SIG-M5 treated with dmso at 0.1 percent for 504 hours (cell line): Measurements from ENCODE around the gene COPZ2.
"Not testable (repeated sequence)": the region's sequence is repeated elsewhere in the genome, so short reads cannot be mapped to it uniquely, and the experiment has no call there.

ENCODE experiments used
- DNase-seq: peaks from one replicate; lab custom pipeline; 2025; ENCODE audit not compliant: unreplicated experiment; lab: John Stamatoyannopoulos, UW

Gene COPZ2

DNA sequence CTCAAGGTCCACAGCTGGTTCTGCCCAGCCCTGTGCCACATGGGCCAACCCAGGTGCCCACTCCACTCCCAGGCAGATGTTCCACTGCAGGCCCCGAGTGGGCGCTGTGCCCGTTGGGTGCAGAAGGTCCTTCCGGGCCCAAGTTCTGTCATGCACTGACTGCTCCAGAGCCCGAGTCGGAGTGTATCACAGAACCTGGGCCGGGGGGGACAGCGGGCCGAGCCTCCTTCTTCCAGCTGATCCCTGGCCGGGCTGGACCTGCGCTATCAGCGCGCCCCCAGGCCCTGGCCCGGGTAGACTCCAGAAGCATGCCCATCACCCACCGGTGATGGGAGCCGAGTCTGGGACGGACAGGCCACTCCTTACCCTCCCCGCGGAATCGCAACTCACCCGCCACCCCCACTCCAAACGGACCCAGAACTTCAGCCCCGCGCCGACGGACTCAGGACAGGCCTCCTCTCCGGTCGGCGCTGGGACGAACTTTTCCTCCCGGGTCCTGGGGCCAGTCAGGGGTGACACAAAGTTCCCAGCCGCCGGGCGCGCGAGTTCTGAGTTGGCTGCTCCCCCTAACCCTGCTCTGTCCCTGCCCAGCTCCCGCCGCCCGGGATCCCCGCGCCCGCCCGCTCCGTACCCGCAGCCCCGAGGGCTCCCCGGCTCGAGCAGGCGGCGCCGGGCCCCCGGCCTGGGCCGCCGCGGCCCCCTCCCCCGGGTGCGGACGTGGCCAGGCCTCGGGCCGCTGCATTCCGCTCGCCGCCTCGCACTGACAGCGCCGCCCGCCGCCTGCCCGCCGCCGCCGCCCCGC is at the start of gene COPZ2:
TSS of gene COPZ2 (minus strand) at position 762 of the 802 bp plus-strand sequence. CDS start at position 742, 20 bp downstream.
- peak; percentile 45 for DNase-seq

GRCh38 chr17:48084932-48085331 is 47.3 kb upstream of the COPZ2 start:
- DNase-seq = no peak

DNA sequence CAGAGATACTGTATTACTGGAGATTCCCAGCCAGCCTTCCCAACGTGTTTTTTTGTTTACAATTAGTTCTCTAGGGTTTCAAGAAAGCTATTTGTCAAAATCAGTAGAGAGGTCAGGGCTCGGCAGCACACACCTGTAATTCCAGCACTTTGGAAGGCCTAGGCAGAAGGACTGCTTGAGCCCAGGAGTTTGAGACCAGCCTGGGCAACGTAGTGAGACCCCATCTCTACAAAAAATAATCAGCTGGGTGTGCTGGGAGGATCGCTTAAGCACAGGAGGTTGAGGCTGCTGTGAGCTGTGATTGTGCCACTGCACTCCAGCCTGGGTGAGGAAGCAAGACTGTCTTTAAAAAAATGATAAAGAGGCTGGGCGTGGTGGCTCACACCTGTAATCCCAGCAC is 44.3 kb upstream of the COPZ2 start:
- DNase-seq = no peak

DNA sequence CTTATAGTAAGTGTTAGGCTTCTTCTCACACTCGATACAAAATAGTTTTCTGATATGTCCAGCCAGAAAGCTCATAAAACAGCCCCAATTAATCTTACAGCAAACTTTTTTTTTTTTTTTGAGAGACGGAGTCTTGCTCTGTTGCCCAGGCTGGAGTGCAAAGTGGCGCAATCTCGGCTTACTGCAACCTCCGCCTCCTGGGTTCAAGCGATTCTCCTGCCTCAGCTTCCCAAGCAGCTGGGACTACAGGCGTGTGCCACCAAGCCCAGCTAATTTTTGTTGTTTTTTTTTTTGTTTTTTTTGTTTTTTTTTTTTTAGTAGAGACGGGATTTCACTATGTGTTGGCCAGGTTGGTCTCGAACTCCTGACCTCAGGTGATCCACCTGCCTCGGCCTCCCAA is 39.6 kb upstream of the COPZ2 start:
- DNase-seq = not testable (repeated sequence)

DNA sequence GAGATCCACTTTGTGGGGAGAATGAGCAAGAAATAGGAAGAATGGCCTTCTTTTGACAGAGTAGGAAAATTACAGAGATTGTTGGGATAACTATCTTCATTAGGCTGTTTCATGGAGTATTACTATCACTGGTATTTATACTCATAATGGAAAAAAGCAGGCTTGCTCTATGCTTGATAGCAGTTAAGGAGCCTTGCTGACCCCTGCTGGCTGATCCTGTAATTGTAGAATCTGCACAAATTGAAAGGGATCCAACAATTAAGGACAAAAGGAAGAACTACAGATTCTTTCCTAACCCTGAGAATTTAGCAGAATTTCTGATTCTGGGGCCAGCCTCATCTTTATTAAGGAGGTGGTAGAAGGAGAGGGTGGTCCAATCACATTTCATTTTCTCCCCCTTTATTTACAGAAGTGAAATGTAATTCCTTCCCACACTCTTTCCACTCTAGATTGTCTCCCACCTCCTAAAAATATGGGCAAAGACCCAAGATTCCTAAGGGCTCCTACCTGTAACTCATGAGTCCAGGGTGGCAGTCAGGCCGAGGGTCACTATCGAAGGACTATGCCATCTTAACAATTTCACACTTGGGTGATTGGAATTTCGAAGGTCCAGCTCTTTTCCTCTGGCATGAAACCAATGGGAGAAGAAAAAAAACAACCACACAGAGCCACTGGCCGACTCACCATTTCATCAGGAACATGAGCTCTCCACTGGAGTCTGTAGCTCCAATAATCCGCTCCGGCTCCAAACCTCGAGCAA is 36.9 kb upstream of the COPZ2 start:
- peak; percentile 71 for DNase-seq

DNA sequence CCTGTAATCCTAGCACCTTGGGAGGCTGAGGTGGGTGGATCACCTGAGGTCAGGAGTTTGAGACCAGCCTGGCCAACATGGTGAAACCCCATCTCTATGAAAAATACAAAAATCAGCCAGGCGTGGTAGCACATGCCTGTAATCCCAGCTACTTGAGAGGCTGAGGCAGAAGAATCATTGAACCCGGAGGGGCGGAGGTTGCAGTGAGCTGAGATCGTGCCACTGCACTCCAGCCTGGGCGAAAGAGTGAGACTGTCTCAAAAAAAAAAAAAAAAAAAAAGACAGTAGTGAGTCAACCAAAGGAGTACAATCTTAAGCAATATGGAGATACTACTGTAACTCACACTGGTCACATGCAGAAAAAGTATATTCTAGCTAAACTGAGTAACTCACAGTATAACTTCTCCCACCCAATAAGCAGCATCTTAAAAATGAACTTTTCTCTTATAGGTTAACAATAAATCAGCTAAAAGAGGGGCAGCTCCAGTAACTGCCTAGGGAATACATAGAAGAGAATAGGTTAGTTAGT is 36.0 kb upstream of the COPZ2 start:
- DNase-seq = not testable (repeated sequence)

GRCh38 chr17:48072811-48073210 is 35.2 kb upstream of the COPZ2 start:
- DNase-seq = not testable (repeated sequence)

DNA sequence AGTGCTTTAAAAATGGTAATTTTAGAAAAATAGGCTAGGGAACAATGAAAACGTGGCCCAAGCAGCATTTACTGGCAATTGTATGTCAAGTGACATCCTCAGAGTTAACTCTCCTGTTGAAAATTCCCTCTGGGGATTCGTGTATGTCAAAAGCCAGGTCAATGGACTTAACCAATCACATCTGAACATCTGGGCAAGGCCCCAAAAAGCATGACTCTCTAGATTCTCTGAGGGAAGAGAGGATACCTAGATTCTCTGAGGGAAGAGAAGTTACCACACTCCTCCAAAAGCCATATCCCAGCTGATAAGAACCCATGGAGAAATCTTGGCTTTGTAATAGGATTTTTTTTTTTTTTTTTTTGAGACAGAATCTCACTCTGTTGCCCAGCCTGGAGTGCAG is 34.1 kb upstream of the COPZ2 start:
- no peak for DNase-seq

DNA sequence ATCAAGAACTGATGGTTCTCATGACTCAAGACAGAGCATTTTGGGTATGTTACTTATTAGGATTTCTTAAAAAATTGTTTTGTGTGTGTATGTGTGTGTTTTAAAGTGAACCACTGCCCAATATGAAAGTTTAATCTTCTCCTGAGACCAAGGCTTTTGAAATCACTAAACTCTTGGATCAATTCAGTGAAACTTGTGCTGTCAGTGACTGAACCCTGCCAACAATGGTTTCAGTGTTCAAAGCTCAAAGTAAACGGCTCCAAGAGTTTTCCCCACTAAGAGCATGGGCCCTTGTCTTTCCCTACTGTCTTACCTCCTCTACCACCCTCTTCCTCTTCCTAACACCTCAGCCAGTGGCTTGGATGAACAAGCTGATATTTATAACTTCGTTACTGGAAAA is 32.6 kb upstream of the COPZ2 start:
- DNase-seq = no peak

- DNase-seq = peak; percentile 21
Observed at GRCh38 chr17:48068491-48068961, 30.9 kb upstream of the COPZ2 start.

DNA sequence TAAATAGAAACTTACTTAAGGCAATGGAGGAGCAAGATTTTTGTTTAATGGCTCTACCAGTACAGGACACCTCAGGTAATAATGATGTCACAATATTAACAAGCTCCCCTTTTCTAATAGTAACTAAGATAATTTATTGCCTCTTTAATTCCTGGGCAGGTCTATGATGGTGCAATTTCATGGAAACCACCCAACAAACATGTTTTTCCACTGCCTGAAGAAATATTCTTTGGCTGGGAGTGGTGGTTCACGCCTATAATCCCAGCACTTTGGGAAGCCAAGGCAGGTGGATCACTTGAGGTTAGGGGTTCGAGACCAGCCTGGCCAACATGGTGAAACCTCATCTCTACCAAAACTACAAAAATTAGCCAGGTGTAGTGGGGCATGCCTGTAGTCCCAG is 30.2 kb upstream of the COPZ2 start:
- DNase-seq = not testable (repeated sequence)

DNA sequence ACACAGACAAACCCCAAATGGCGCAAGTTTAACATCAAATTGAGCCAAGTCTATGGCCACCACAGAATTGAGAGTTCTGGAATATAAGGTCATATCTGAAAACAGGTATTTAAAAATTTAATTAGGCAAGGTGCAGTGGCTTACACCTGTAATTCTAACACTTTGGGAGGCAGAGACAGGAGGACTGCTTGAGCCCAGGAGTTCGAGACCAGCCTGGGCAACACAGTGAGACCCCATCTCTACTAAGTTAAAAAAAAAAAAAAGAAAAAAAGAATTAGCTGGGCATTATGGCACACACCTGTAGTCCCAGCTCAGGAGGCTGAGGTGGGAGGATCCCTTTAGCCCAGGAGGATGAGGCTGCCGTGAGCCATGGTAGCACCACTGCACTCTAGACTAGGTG is 29.6 kb upstream of the COPZ2 start:
- DNase-seq = no peak

- DNase-seq = no peak
Observed at GRCh38 chr17:48066656-48067055, 29.1 kb upstream of the COPZ2 start.

DNA sequence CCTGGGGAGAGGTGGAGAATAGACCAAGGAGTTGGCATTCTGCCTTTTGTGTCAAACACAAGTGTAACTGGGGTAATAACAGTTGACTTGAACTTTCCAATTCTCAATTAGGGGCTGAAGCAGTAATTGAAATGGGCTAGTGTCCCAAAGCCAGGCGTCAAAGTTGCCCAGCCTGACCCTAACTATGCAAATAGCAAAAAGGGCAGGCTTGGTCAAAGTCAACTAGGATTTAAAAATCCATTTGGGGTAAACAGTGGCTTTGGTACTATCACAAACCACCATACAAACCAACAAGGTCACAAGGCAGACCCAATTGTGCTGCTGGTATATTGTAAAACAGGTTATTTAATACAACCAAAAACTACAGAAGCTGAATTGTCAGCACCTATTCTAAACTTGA is 28.6 kb upstream of the COPZ2 start:
- DNase-seq = no peak

DNA sequence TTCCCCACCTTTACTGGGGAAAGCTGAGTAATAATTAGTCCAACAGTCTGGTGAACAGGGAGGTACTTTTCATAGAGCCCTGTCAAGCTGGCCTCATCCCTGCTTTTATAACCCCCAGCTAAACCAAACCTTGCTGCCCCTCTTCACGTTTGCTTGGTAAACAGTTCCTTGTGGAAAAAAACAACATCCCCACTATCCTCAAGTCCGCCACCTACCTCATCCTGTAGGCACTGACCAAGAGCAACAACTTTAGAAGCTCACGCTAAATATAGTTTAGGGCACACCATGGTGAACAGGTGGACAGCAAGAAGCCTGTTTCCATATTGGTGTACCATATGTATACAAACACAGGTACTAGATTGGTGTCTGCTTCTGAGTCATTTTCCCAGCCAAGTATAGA is 27.0 kb upstream of the COPZ2 start:
- DNase-seq = no peak

DNA sequence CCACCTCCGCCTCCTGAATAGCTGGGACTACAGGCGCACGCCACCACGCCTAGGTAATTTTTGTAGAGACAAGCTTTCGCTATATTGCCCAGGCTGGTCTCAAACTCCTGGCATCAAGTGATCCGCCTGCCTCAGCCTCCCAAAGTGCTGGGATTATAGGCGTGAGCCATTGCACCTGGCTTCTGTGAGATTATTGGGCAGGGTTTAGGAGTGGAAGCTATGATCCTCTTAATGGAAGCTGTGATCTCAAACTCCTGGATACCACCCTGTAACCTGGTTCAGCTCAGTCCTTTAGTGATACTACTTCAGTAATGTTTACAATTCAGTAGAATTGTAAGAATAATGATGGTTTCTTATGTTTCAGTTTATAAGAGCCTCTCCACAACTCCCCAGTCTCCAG is 24.7 kb upstream of the COPZ2 start:
- DNase-seq = no peak

DNA sequence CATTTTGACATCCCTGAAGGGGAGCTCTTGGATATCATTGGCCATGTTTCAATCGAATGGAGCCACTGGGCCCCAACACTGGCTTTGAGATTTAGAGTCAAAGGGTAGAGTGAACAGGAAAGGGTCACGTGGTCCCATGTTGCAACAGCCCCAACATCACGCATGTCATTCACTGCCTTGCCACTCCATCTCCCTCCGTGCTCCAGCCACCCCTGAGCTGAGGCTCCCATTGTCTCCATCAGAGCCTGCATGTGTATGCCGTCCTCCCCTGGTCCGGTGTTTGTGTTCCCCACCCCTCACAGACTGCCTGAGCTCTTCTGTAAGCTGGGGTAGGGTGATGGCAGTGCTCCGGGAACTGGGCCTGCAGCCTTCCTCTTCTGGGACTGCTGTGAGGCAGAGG is 22.7 kb upstream of the COPZ2 start:
- peak; percentile 20 for DNase-seq

- DNase-seq = no peak
Observed at GRCh38 chr17:48059125-48059668, 21.6 kb upstream of the COPZ2 start.

DNA sequence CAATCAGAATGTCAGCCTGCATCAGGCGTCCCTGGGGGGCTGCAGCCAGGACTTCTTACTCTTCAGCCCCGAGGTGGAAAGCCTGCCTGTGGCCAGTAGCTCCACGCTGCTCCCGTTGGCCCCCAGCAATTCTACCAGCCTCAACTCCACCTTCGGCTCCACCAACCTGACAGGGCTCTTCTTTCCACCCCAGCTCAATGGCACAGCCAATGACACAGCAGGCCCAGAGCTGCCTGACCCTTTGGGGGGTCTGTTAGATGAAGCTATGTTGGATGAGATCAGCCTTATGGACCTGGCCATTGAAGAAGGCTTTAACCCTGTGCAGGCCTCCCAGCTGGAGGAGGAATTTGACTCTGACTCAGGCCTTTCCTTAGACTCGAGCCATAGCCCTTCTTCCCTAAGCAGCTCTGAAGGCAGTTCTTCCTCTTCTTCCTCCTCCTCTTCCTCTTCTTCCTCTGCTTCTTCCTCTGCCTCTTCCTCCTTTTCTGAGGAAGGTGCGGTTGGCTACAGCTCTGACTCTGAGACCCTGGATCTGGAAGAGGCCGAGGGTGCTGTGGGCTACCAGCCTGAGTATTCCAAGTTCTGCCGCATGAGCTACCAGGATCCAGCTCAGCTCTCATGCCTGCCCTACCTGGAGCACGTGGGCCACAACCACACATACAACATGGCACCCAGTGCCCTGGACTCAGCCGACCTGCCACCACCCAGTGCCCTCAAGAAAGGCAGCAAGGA is 21.0 kb upstream of the COPZ2 start:
- no peak for DNase-seq

- no peak for DNase-seq
Observed at GRCh38 chr17:48057626-48058025, 20.0 kb upstream of the COPZ2 start.

DNA sequence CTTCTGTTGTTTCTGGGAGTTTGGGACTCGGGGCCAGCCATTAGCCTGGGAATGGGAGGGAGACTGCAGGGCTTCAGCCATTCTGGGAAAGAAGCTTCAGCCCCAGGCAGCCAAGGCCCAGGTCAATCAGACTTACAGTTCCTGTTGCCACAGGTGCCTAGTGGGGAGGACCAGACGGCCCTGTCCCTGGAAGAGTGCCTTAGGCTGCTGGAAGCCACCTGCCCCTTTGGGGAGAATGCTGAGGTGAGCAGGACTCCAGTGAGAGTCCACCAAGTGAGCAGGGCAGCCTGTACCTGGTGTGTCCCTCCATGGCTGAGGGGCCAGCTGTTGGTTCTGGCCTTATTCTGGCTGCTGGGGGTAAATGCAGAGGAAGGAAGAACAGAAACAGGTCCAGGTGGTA is 19.3 kb upstream of the COPZ2 start:
- no peak for DNase-seq
